MM.1S (cell line): Measurements from ENCODE around the gene NUTF2.

Source experiments
- EZH2 ChIP-seq: fragments of 300-600 bp; sonication (generic); optimal IDR thresholded peaks from 2 replicates; pipeline ENCODE3; 2017; ENCODE audit warnings: low read depth, mild to moderate bottlenecking, antibody characterized with exemption, low read length, mixed read lengths
- EZH2phosphoT487 ChIP-seq: fragments of 300-600 bp; sonication (generic); IDR thresholded peaks from 2 replicates; pipeline ENCODE4 v1.6.1; 2018; ENCODE audit warnings: antibody characterized with exemption, low read length
- TF ChIP-seq, protein P1 (sequence below): fragments of 300-600 bp; sonication (generic); IDR thresholded peaks from 2 replicates; pipeline ENCODE4 v1.5.1; 2016; ENCODE audit warnings: antibody characterized with exemption, low read length, mixed read lengths

DNA sequence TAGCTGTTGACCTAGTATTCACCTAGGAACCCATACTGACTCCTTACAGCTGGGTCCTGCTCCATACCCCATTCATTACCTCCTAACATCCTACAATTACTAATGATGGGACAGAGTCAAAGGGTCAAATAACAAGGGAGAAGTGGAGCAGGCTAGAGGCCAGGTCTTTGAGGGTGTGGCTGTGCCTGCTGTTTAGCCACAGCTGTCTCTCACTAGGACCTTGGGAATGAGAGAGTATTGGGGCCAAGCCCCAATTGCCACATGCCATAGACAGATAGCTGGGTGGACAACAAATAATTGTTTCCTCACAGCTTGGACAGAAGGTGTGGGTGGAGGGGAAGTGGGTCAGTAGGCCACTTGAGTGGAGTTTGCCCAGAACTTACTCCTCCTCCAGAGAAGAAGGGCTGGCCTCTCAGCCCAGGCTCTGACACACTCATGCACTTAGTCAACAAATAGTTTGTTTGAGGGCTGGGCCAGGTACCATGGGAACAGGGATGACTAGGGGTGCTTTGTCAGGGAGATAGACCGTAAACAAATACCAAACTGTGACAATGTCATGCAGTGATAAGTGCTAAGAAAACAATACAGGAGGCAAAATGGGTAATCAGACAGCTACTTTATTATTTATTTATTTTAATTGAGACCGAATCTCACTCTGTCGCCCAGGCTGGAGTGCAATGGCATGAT is 11.0 kb downstream of the NUTF2 start:
- TF ChIP-seq EZH2 (no peak), EZH2phosphoT487 (no peak)
- TF ChIP-seq, protein P1, sequence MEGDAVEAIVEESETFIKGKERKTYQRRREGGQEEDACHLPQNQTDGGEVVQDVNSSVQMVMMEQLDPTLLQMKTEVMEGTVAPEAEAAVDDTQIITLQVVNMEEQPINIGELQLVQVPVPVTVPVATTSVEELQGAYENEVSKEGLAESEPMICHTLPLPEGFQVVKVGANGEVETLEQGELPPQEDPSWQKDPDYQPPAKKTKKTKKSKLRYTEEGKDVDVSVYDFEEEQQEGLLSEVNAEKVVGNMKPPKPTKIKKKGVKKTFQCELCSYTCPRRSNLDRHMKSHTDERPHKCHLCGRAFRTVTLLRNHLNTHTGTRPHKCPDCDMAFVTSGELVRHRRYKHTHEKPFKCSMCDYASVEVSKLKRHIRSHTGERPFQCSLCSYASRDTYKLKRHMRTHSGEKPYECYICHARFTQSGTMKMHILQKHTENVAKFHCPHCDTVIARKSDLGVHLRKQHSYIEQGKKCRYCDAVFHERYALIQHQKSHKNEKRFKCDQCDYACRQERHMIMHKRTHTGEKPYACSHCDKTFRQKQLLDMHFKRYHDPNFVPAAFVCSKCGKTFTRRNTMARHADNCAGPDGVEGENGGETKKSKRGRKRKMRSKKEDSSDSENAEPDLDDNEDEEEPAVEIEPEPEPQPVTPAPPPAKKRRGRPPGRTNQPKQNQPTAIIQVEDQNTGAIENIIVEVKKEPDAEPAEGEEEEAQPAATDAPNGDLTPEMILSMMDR, result no peak
